Ishikawa (cell line): ENCODE measurements around the gene NAPB.

Experiments
- CEBPB ChIP-seq: IDR thresholded peaks from 2 replicates; pipeline ENCODE4 v1.6.1; 2012
- CREB1 ChIP-seq: IDR thresholded peaks from 2 replicates; pipeline ENCODE4 v1.6.1; 2012; ENCODE audit warnings: low read depth
- EGR1 ChIP-seq: IDR thresholded peaks from 2 replicates; pipeline ENCODE4 v1.6.1; 2012
- EP300 ChIP-seq: IDR thresholded peaks from 2 replicates; pipeline ENCODE4 v1.6.1; 2012; ENCODE audit warnings: borderline replicate concordance
- FOXM1 ChIP-seq: IDR thresholded peaks from 2 replicates; pipeline ENCODE4 v1.6.1; 2012; ENCODE audit warnings: low read depth, borderline replicate concordance
- MAX ChIP-seq: IDR thresholded peaks from 2 replicates; pipeline ENCODE4 v1.6.1; 2012
- NFIC ChIP-seq: IDR thresholded peaks from 2 replicates; pipeline ENCODE4 v1.6.1; 2012
- RAD21 ChIP-seq: IDR thresholded peaks from 2 replicates; pipeline ENCODE4 v1.6.1; 2012; ENCODE audit warnings: low read depth
- TAF1 ChIP-seq: IDR thresholded peaks from 2 replicates; pipeline ENCODE4 v1.6.1; 2012; ENCODE audit warnings: low read depth, mild to moderate bottlenecking
- TCF12 ChIP-seq: IDR thresholded peaks from 2 replicates; pipeline ENCODE4 v1.6.1; 2012; ENCODE audit warnings: low read depth
- TEAD4 ChIP-seq: IDR thresholded peaks from 2 replicates; pipeline ENCODE4 v1.6.1; 2012
- YY1 ChIP-seq: IDR thresholded peaks from 2 replicates; pipeline ENCODE4 v1.6.1; 2012; ENCODE audit warnings: low read depth
- ZBTB7A ChIP-seq: IDR thresholded peaks from 2 replicates; pipeline ENCODE4 v1.6.1; 2012; ENCODE audit warnings: low read depth
- TF ChIP-seq, protein P1 (sequence below): IDR thresholded peaks from 2 replicates; pipeline ENCODE4 v1.6.1; 2012
- TF ChIP-seq, protein P2 (sequence below): IDR thresholded peaks from 2 replicates; pipeline ENCODE4 v1.6.1; 2012; ENCODE audit warnings: low read depth, mild to moderate bottlenecking

NAPB gene

GRCh38 chr20:23410916-23411695, 10.2 kb downstream of the NAPB start:
- TF ChIP-seq ZBTB7A (no peak), CEBPB (no peak), YY1 (no peak), RAD21 (no peak), TEAD4 (no peak), TCF12 (no peak), FOXM1 (no peak), MAX (no peak), NFIC (no peak), CREB1 (no peak), EP300 (no peak), EGR1 (no peak)
- TF ChIP-seq, protein P1, sequence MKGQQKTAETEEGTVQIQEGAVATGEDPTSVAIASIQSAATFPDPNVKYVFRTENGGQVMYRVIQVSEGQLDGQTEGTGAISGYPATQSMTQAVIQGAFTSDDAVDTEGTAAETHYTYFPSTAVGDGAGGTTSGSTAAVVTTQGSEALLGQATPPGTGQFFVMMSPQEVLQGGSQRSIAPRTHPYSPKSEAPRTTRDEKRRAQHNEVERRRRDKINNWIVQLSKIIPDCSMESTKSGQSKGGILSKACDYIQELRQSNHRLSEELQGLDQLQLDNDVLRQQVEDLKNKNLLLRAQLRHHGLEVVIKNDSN, result no peak
- TF ChIP-seq, protein P2, sequence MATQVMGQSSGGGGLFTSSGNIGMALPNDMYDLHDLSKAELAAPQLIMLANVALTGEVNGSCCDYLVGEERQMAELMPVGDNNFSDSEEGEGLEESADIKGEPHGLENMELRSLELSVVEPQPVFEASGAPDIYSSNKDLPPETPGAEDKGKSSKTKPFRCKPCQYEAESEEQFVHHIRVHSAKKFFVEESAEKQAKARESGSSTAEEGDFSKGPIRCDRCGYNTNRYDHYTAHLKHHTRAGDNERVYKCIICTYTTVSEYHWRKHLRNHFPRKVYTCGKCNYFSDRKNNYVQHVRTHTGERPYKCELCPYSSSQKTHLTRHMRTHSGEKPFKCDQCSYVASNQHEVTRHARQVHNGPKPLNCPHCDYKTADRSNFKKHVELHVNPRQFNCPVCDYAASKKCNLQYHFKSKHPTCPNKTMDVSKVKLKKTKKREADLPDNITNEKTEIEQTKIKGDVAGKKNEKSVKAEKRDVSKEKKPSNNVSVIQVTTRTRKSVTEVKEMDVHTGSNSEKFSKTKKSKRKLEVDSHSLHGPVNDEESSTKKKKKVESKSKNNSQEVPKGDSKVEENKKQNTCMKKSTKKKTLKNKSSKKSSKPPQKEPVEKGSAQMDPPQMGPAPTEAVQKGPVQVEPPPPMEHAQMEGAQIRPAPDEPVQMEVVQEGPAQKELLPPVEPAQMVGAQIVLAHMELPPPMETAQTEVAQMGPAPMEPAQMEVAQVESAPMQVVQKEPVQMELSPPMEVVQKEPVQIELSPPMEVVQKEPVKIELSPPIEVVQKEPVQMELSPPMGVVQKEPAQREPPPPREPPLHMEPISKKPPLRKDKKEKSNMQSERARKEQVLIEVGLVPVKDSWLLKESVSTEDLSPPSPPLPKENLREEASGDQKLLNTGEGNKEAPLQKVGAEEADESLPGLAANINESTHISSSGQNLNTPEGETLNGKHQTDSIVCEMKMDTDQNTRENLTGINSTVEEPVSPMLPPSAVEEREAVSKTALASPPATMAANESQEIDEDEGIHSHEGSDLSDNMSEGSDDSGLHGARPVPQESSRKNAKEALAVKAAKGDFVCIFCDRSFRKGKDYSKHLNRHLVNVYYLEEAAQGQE, result no peak

GRCh38 chr20:23409800-23410199, 11.5 kb downstream of the NAPB start:
- TF ChIP-seq FOXM1 (no peak), CEBPB (no peak), MAX (no peak), TAF1 (no peak), YY1 (no peak), NFIC (no peak), ZBTB7A (no peak), TEAD4 (no peak), EP300 (no peak), TCF12 (no peak)
- TF ChIP-seq, protein P1, result no peak

DNA sequence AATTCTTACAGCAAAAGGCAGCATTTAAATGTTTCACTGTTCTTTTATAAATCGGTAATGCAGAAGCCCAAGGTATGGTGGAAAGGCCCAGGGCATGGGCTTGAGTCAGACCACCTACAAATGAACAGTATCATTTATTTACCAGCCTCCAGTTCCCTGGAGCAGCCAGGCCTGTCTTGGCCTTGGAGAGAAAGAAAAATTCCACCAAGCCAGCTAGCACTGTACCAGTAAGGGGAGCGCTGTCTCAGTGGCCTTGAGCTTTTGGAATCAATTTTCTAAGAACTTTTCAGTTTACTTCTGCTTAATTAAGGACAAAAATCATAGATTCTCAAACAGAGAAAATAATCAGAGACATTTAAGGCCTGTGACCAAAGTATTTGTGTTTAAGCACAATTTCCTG, 12.3 kb downstream of the NAPB start:
- TF ChIP-seq ZBTB7A (no peak), TEAD4 (no peak), EGR1 (no peak), RAD21 (no peak), TCF12 (no peak), CEBPB (no peak), FOXM1 (no peak), EP300 (no peak), MAX (no peak), TAF1 (no peak), YY1 (no peak), CREB1 (no peak), NFIC (no peak)
- TF ChIP-seq, protein P1, result no peak
- TF ChIP-seq, protein P2, result no peak

- TF ChIP-seq, protein P1, result no peak
- TF ChIP-seq FOXM1, result no peak
- TF ChIP-seq EGR1, result no peak
- TF ChIP-seq, protein P2, result no peak
- no peak for TF ChIP-seq TEAD4
- TF ChIP-seq CEBPB, result no peak
- no peak for TF ChIP-seq EP300
- TF ChIP-seq RAD21, result no peak
- TF ChIP-seq MAX, result no peak
- TF ChIP-seq YY1, result no peak
These were observed 13.4 kb downstream of the NAPB start for GRCh38 chr20:23407781-23408464.
